ENCODE measurements around the gene CASR.

- TF ChIP-seq CTCF (conservative IDR thresholded peaks at IDR 0.05; ENCODE audit: low read depth, low read length) (no peak), SMC3 (IDR thresholded peaks at IDR 0.05; ENCODE audit: low read depth, low read length) (no peak), USF2 (IDR thresholded peaks at IDR 0.05; ENCODE audit: low read depth, low read length) (no peak), POLR2A (IDR thresholded peaks at IDR 0.05; ENCODE audit: low read depth, low read length) (no peak), BHLHE40 (IDR thresholded peaks at IDR 0.05; ENCODE audit: low read depth, low read length) (no peak), CEBPB (IDR thresholded peaks at IDR 0.05; ENCODE audit: low read depth, low read length) (no peak), RFX5 (IDR thresholded peaks at IDR 0.05; ENCODE audit: low read depth, low read length) (no peak), MAZ (IDR thresholded peaks at IDR 0.05; ENCODE audit: borderline replicate concordance, low read depth, low read length) (no peak)
These were observed 80.6 kb downstream of the CASR start for GRCh38 chr3:122263974-122264588.

Measured in IMR-90 (cell line).